GM20000 (cell line): Measurements from ENCODE around the gene MACROH2A2.

ENCODE experiments used
- DNase-seq: peaks from one replicate; pipeline ENCODE4 v3.0.0; 2012; ENCODE audit warnings: low spot score
- TF ChIP-seq, protein P1 (sequence below): IDR thresholded peaks from 2 replicates; pipeline ENCODE4 v1.5.1; 2012; ENCODE audit warnings: mild to moderate bottlenecking, control low read depth; ENCODE audit errors: extremely low read depth, missing control alignments

Gene MACROH2A2

DNA sequence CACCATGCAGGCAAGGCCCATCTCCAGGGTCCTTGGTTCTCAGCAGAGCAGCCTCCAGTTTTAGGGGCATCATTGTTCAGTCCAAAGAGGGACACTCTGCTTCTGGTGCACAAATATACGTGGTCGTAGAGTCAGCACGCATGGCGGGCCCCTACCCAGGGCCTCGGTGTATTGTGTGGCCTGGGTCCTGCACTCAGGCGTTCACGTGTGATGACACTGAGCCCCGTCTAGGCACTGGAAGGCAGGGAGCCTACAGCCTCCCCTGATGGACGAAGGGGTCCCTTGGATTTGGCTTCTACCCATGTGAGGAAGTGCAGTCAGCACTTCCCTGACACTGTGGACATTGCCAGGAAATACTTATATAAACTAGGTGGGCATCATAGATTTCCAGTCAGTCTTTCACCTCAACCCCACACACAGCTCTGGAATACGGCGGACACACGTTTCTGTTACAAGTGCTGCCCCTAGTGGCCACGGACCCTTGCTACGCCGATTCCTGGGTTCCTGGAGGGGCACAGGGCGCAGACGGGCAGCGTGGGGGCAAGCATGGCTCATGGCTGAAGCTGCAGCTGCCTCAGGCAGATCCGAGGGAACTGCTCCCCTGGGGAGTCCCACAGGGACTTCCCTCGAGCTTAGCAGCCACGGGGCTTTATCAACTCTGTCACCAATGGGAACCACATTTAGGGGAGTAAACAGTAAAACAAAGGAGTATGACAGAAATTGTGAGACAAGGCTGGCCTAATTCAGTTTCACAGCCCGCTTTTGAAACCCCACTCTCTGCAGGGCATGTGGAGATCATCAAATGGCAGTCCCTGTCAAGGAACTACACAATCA lies 54.5 kb downstream of the MACROH2A2 start:
- TF ChIP-seq, protein P1, sequence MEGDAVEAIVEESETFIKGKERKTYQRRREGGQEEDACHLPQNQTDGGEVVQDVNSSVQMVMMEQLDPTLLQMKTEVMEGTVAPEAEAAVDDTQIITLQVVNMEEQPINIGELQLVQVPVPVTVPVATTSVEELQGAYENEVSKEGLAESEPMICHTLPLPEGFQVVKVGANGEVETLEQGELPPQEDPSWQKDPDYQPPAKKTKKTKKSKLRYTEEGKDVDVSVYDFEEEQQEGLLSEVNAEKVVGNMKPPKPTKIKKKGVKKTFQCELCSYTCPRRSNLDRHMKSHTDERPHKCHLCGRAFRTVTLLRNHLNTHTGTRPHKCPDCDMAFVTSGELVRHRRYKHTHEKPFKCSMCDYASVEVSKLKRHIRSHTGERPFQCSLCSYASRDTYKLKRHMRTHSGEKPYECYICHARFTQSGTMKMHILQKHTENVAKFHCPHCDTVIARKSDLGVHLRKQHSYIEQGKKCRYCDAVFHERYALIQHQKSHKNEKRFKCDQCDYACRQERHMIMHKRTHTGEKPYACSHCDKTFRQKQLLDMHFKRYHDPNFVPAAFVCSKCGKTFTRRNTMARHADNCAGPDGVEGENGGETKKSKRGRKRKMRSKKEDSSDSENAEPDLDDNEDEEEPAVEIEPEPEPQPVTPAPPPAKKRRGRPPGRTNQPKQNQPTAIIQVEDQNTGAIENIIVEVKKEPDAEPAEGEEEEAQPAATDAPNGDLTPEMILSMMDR, result no peak
- peak; percentile 64 for DNase-seq

DNA sequence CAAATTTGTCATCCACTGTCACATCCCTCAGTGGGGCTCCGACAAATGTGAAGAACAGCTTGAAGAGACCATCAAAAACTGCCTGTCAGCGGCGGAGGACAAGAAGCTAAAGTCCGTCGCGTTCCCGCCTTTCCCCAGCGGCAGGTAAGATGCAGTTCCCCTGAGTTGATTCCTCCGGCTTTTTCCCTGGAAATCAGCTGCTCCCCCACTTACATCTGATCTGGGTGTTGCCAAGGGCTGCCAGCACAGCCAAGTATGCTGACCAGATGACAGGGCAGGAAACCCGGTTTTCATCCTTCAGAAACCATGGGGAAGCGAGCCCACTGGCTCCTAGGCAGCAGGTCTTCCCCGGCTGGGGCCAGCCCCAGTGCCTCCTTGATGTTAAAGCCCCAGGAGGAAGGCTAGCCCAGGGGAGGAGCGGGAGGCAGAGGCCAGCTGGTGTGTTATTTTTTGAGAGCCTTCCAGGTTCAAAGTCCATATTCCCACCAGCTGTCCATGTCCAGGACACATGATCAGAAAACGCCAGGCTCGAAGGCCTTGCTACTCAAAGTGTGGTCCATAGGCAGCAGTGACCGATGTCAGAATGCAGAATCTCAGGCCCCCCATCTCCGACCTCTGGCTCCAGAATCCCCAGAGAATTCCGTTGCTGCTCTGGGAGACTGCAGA lies 56.6 kb downstream of the MACROH2A2 start:
- TF ChIP-seq, protein P1, result no peak
- no peak for DNase-seq

DNA sequence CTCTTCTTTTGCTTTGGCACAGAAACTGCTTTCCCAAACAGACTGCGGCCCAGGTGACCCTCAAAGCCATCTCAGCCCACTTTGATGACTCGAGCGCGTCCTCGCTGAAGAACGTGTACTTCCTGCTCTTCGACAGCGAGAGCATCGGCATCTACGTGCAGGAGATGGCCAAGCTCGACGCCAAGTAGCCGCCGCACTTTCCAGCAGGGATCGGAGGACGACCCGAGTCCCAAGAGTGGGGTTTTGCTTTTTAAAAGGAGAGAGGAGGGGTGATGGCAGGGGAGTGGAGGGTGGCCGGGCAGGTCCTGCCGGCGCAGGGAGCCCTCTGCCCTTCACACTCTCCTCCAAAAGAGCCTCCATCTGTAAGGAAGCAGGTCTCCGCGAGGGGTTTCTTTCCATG lies 58.9 kb downstream of the MACROH2A2 start:
- TF ChIP-seq, protein P1, result no peak
- no peak for DNase-seq

DNA sequence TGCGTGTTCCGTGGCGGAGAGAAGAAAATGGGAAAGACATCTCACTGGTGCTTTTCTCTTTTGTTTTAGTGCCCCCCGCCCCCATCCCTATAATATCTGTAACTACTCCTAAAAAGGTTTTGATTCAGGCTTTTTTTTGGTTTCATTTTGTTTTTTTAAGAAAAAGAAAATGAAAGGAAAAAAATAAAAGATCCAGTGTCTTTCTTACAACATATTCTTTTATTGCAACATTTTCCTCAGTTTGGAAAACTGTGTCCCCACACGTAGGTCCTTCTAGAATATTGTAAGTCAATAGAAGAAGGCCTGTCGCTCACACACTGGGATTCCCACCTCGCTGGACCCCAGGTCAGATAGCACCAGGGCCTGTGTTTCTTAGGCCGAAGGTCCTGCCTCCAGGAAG lies 59.4 kb downstream of the MACROH2A2 start:
- DNase-seq, result no peak
- TF ChIP-seq, protein P1, result no peak

DNA sequence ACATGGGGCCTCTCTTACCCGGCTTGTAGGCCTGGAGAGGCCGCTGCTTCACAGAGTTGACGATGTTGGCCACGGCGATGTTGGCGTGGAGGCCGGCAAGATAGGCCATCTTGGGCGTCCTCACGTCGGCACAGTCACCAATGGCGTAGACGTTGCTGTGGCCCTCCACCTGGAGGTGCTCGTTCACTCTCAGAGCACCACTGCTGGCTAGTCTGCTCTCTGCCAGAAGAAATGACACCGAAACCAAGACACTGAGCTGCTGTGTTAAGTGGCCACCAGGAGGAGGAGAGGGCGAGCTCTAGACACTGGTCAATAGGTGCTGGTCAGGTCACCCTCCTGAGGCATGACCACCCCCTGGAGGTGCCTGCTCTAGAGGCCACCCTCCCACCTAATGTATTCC lies 62.3 kb downstream of the MACROH2A2 start:
- TF ChIP-seq, protein P1, result no peak
- DNase-seq, result no peak

DNA sequence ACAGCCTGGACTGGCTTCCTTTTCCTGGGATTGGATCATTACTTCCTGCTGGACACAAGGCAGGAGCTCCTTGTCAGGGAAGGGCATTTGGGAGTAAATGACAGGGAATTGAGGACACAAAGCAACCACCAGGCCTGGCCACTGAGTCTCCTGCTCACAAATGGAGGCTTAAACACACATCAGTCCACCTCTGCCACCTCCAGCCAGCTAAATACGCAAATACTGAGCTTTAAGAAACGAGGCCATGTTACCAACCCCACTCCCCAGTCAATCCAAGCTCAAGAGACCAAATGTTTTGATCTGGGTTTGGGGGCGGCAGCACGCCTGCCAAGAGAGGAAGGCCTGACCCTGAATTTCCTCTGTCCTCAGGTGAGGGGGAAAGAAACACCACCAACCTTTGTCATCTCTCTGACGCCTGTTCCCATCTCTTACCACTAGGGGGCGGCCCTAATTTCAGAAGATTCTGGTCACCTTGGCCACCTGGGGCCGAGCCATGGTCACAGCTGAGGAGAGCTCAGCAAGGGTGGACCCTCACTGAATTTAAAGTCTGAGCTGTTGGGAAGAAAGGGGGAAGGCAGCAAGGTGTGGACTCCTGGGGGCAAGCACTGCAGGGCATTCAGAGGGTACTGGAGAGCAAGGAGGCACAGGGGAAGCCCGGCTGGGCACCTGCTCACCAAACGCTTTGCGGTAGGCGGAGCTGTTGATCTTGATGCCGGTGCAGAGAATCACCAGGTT lies 63.5 kb downstream of the MACROH2A2 start:
- TF ChIP-seq, protein P1, result peak; percentile 65
- DNase-seq, result peak; percentile 79

DNA sequence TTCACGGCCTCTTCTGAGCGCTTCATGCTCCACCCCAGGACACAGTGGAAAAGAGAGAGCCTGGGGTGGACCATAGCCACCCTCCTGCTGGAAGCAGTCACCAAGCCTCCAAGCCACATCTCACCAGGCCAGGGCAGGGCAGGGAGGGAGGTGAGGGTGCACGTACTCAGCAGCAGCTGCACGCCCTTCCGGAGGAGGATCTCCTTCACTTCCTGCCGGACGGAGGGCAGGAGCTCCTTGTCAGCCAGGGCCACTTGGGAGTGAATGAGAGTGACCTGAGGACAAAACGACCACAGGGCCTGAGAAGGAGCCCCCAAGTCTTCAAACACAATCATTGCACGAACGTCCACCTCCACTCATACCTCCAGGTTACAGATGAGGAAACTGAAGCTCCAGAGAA lies 65.0 kb downstream of the MACROH2A2 start:
- no peak for DNase-seq
- TF ChIP-seq, protein P1, result no peak
